ENCODE data around the gene MRPL38. TPM values are rescaled to one million over a fixed set of nuclear protein-coding genes. Genes with fewer than 3 reads are reported as not detected.
A peak's percentile ranks its signal among the peaks of the same experiment; 100 is the strongest.

MRPL38 gene
- total RNA-seq, 5 donors from 2014 or later (not counting 1 experiment from before 2014, with no cell fraction given) = 116 to 170 (median 144) TPM

DNA sequence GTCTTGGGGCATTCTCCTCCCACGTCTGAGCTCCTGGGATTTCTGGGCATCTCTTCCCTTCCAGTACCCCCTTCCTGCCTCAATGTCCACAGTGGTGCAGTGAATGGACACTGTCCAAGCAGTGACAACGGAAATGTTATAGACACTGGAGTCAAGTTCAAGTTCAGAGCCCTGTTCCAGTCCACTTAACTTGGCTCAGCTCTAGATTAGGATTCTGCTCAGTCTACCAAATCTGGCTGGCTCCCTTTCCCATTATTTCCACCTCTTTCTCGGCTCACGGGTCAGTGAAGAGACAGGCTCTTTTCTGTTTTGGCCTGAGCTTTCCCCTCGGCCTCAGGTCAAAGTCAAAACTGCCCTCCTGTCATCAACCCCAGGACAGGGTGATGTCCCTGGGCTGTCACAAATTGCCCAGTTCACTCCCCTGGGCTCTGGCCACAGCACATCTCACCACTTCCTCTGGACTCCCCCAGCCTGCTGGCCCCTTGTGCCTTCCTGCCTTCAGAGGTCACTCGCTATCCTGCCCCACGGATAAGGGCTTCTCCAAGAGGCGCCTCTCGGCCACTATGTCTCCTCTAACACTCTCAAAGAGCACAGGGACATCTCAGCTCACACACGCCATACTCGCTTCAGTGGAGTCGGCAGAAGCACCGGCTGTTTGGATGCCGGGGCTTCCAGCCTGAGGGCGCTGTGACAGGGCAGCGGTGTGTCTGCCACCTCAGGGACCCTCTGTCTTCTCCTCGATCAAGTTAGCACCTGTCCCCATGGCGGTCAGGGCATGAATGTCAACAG is 17.7 kb upstream of the MRPL38 start:
- CTCF ChIA-PET = no interaction called here

DNA sequence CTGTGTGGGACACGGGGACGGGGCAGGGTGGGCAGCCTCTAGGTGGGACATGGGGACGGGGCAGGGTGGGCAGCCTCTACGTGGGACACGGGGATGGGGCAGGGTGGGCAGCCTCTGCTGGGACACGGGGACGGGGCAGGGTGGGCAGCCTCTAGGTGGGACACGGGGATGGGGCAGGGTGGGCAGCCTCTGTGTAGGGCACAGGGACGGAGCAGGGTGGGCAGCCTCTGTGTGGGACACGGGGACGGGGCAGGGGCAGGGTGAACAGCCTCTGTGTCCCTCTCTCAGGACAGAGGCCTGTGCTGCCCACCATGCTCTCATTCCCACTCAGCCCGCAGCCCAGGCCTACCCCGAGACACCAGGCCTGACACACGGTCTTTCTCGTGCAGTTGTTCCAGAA is 16.9 kb upstream of the MRPL38 start:
- no peak overlapping the region for H3K27ac Mint-ChIP-seq
- no peak overlapping the region for H3K4me3 ChIP-seq (ENCODE audit: control insufficient read depth in 1 of 2, extremely low read depth in 1 of 2, low read length in 1 of 2)
- H3K4me1 ChIP-seq (ENCODE audit: control insufficient read depth in 1 of 2, extremely low read depth in 1 of 2, insufficient read depth in 2 of 2, low read length in 2 of 2) = peaks cover 0 to 7% of the 10 kb centered on the region in 2 experiments
- H3K4me1 Mint-ChIP-seq = peaks cover 0 to 4% (median 3%) of the 10 kb centered on the region in 3 donors
- no peaks in the 10 kb centered on the region for H3K9me3 ChIP-seq
- CTCF ChIA-PET = no interaction called here
- no peak overlapping the region for H3K4me3 Mint-ChIP-seq
- H3K27ac ChIP-seq (ENCODE audit: low read length) = no peak overlapping the region
- H3K27me3 ChIP-seq (replicated peaks in 1 of 2; ENCODE audit: control insufficient read depth in 2 of 2, extremely low read depth in 1 of 2, insufficient read depth in 2 of 2, low read length in 1 of 2) = no peaks in the 10 kb centered on the region
- H3K36me3 ChIP-seq (ENCODE audit: control insufficient read depth in 2 of 2, extremely low read depth in 1 of 2, insufficient read depth in 1 of 2, low read length in 1 of 2) = peaks cover 0 to 13% of the 10 kb centered on the region in 2 donors
- no peak for DNase-seq
- no peaks in the 10 kb centered on the region for H3K9me3 Mint-ChIP-seq
- ATAC-seq (replicated peaks in 1 of 4) = no peak
- no peaks in the 10 kb centered on the region for H3K27me3 Mint-ChIP-seq
- peaks cover 4% of the 10 kb centered on the region for H3K36me3 Mint-ChIP-seq
- POLR2A ChIA-PET = no interaction called here
- WGBS (ENCODE audit: insufficient coverage) = 93% methylated on average over 14 of the region's 15 CpGs

More for the DNA sequence above, 17.7 kb upstream of the MRPL38 start:
- WGBS (ENCODE audit: insufficient coverage) = 97% methylated on average over 18 of the region's 18 CpGs
- Histone ChIP-seq H3K27ac (ENCODE audit: low read length) (no peak overlapping the region), H3K36me3 (ENCODE audit: control insufficient read depth in 2 of 2, extremely low read depth in 1 of 2, insufficient read depth in 1 of 2, low read length in 1 of 2) (peaks cover 0 to 13% of the 10 kb centered on the region in 2 donors), H3K4me1 (ENCODE audit: control insufficient read depth in 1 of 2, extremely low read depth in 1 of 2, insufficient read depth in 2 of 2, low read length in 2 of 2) (peaks cover 0 to 6% of the 10 kb centered on the region in 2 experiments), H3K9me3 (no peaks in the 10 kb centered on the region), H3K27me3 (replicated peaks in 1 of 2; ENCODE audit: control insufficient read depth in 2 of 2, extremely low read depth in 1 of 2, insufficient read depth in 2 of 2, low read length in 1 of 2) (no peaks in the 10 kb centered on the region), H3K4me3 (ENCODE audit: control insufficient read depth in 1 of 2, extremely low read depth in 1 of 2, low read length in 1 of 2) (no peak overlapping the region)
- POLR2A ChIA-PET = no interaction called here
- H3K9me3 Mint-ChIP-seq = no peaks in the 10 kb centered on the region
- no peaks in the 10 kb centered on the region for H3K27me3 Mint-ChIP-seq
- H3K27ac Mint-ChIP-seq = no peak overlapping the region
- no peak overlapping the region for H3K4me3 Mint-ChIP-seq
- ATAC-seq (replicated peaks in 1 of 4) (no peak), DNase-seq (no peak)
- no peaks in the 10 kb centered on the region for H3K36me3 Mint-ChIP-seq
- H3K4me1 Mint-ChIP-seq = no peaks in the 10 kb centered on the region

DNA sequence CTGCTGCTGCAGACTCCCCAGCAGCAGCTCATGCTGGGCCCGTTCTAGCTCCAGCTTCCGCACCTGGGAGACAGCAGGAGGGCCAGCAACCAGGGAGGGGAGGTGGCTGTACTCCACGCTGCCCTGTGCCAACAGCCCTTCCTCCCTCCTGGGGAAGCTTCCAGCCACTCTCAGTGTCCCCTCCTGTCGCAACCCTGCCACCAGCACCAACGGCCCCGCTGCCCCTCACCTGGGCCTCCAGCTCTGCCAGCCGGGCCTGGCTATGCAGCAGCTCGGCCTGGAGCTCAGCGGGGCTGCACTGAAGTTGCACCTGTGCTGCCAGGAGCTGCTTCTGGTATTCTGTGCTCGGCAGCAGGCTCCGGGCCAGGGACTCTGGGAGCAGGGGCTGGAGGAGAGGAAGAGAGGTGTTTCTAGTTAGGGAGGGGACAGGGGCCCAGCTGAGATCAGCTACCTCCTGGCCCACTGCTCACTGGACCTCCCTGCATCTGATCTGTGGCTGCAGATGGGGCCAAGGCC is 15.4 kb upstream of the MRPL38 start:
- ATAC-seq (replicated peaks in 1 of 4) (no peak), DNase-seq (no peak)
- no peak overlapping the region for H3K27ac ChIP-seq (ENCODE audit: low read length)
- no peaks in the 10 kb centered on the region for H3K9me3 ChIP-seq
- H3K36me3 ChIP-seq (ENCODE audit: control insufficient read depth in 2 of 2, extremely low read depth in 1 of 2, insufficient read depth in 1 of 2, low read length in 1 of 2) = peaks cover 0 to 13% of the 10 kb centered on the region in 2 donors
- Mint-ChIP-seq H3K4me3 (no peak overlapping the region), H3K36me3 (peaks cover 4% of the 10 kb centered on the region), H3K4me1 (peaks cover 0 to 4% (median 3%) of the 10 kb centered on the region in 3 donors), H3K27me3 (no peaks in the 10 kb centered on the region), H3K9me3 (no peaks in the 10 kb centered on the region), H3K27ac (no peak overlapping the region)
- no peak overlapping the region for H3K4me3 ChIP-seq (ENCODE audit: control insufficient read depth in 1 of 2, extremely low read depth in 1 of 2, low read length in 1 of 2)
- WGBS (ENCODE audit: insufficient coverage) = 94% methylated on average over 9 of the region's 11 CpGs
- H3K4me1 ChIP-seq (ENCODE audit: control insufficient read depth in 1 of 2, extremely low read depth in 1 of 2, insufficient read depth in 2 of 2, low read length in 2 of 2) = peaks cover 0 to 7% of the 10 kb centered on the region in 2 experiments
- POLR2A ChIA-PET = interaction anchor here (0.6 kb wide), 2 partner anchors 117 to 269 kb away, joined by 3 to 4 read pairs; no protein-coding TSS in a partner anchor
- no peaks in the 10 kb centered on the region for H3K27me3 ChIP-seq (replicated peaks in 1 of 2; ENCODE audit: control insufficient read depth in 2 of 2, extremely low read depth in 1 of 2, insufficient read depth in 2 of 2, low read length in 1 of 2)
- CTCF ChIA-PET = interaction anchor here in 1 of 2 donors (0.7 kb wide), 1 partner anchor 1517 kb away, joined by 4 read pairs; no protein-coding TSS in a partner anchor

DNA sequence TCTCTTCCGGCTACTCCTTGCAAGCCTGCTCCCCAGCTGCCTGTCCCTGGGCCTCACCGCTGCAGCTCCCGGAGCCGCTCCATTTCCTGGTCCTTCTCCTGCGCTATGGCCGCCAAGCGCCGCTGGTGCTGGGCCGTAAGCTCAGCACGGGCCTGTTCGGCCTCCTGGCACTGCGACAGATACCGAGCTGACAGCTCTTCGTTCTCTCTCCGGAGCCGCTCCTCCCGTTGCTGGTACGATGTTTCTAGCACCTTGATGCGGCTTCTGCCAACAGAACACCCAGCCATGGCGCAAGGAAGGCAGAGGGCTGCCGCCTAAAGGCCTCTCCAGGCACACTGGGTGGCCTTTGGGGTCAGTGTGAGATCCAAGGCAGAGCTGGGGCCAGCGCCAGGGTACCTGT is 14.9 kb upstream of the MRPL38 start:
- Mint-ChIP-seq H3K4me1 (peaks cover 0 to 4% (median 3%) of the 10 kb centered on the region in 3 donors), H3K36me3 (peaks cover 4% of the 10 kb centered on the region), H3K27me3 (no peaks in the 10 kb centered on the region), H3K4me3 (no peak overlapping the region), H3K27ac (no peak overlapping the region), H3K9me3 (no peaks in the 10 kb centered on the region)
- no peaks in the 10 kb centered on the region for H3K27me3 ChIP-seq (replicated peaks in 1 of 2; ENCODE audit: control insufficient read depth in 2 of 2, extremely low read depth in 1 of 2, insufficient read depth in 2 of 2, low read length in 1 of 2)
- no peak overlapping the region for H3K27ac ChIP-seq (ENCODE audit: low read length)
- no peak for DNase-seq
- H3K9me3 ChIP-seq = no peaks in the 10 kb centered on the region
- POLR2A ChIA-PET = interaction anchor here in 1 of 2 donors (0.6 kb wide), 1 partner anchor 116 kb away, joined by 3 read pairs; no protein-coding TSS in a partner anchor
- WGBS (ENCODE audit: insufficient coverage) = 97% methylated on average over 22 of the region's 22 CpGs
- CTCF ChIA-PET = no interaction called here
- peaks cover 0 to 13% of the 10 kb centered on the region in 2 donors for H3K36me3 ChIP-seq (ENCODE audit: control insufficient read depth in 2 of 2, extremely low read depth in 1 of 2, insufficient read depth in 1 of 2, low read length in 1 of 2)
- H3K4me1 ChIP-seq (ENCODE audit: control insufficient read depth in 1 of 2, extremely low read depth in 1 of 2, insufficient read depth in 2 of 2, low read length in 2 of 2) = peaks cover 0 to 7% of the 10 kb centered on the region in 2 experiments
- no peak for ATAC-seq (replicated peaks in 1 of 4)
- H3K4me3 ChIP-seq (ENCODE audit: control insufficient read depth in 1 of 2, extremely low read depth in 1 of 2, low read length in 1 of 2) = no peak overlapping the region

DNA sequence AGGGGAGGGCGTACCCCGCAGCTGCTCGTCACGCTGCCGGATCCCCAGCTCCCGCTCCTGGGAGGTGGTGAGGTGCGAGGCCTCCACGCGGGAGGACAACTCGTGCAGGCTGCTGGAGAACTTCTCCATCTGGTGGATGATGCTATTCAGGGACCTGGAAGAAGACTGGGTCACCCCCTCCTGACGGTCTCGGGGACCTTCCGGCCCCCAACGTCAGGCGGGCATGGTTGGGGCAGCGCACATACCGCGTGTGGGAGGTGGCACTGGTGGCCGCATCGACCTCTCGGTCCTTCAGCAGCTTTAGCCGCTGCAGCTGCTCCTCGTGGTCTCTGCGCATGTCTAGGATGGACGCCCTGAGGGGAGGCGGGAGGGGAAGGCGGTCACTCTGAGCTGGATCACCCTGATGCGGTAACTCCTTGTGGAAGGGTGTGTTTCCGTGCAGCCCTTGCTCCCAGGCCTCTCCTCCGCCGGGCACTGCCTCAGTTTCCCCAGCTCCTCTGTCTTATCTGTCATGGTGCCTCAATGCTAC is 13.3 kb upstream of the MRPL38 start:
- H3K36me3 Mint-ChIP-seq = peaks cover 8% of the 10 kb centered on the region
- H3K4me1 Mint-ChIP-seq = peaks cover 0 to 4% (median 3%) of the 10 kb centered on the region in 3 donors
- no peak overlapping the region for H3K4me3 Mint-ChIP-seq
- ChIA-PET POLR2A (no interaction called here), CTCF (no interaction called here)
- ATAC-seq (replicated peaks in 1 of 4) = no peak
- peaks cover 0 to 7% of the 10 kb centered on the region in 2 experiments for H3K4me1 ChIP-seq (ENCODE audit: control insufficient read depth in 1 of 2, extremely low read depth in 1 of 2, insufficient read depth in 2 of 2, low read length in 2 of 2)
- no peak overlapping the region for H3K27ac ChIP-seq (ENCODE audit: low read length)
- H3K9me3 Mint-ChIP-seq = no peaks in the 10 kb centered on the region
- no peaks in the 10 kb centered on the region for H3K9me3 ChIP-seq
- no peak for DNase-seq
- 98% methylated on average over 20 of the region's 31 CpGs for WGBS (ENCODE audit: insufficient coverage)
- no peaks in the 10 kb centered on the region for H3K27me3 Mint-ChIP-seq
- H3K27me3 ChIP-seq (replicated peaks in 1 of 2; ENCODE audit: control insufficient read depth in 2 of 2, extremely low read depth in 1 of 2, insufficient read depth in 2 of 2, low read length in 1 of 2) = no peaks in the 10 kb centered on the region
- H3K4me3 ChIP-seq (ENCODE audit: control insufficient read depth in 1 of 2, extremely low read depth in 1 of 2, low read length in 1 of 2) = no peak overlapping the region
- H3K36me3 ChIP-seq (ENCODE audit: control insufficient read depth in 2 of 2, extremely low read depth in 1 of 2, insufficient read depth in 1 of 2, low read length in 1 of 2) = peaks cover 0 to 7% of the 10 kb centered on the region in 2 donors
- H3K27ac Mint-ChIP-seq = no peak overlapping the region

DNA sequence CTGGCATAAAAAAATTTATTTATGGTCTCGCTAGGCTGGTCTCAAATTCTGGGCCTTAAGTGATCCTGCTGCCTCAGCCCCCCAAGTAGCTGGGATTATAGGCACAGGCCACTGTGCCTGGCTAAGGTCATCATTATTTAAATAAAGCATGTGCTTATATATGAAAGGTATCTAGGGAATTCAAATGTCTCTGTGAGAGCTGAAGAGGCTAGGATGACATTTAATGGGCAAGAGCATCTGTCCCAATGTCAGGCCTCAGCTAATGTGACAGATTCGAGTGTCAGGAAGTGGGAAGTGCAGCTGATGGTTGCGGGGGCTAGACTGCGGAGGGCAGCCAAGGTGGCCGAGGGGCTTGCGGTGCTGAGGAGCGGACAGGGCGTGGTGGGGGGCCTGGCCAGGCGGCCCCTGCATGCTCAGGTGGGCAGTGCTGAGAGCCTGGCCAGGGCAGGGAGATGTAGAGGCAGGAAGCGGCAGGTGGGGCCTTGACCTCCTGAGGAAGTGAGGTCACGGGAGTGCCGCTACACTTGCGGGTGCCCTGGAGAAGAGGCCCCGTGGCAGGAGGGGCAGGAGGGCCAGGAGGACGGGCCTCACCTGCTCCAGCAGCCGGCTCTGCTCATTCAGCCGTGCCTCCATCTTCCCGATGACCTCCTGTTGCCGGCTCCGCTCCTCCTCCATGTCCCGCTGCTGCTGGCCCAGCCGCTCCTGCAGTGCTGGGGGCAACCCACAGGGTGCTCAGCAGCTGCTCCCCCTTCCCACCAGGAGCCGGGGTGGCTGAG is 12.6 kb upstream of the MRPL38 start:
- no peaks in the 10 kb centered on the region for H3K9me3 Mint-ChIP-seq
- DNase-seq (no peak), ATAC-seq (replicated peaks in 1 of 4) (peak in 1 of 4 experiments; percentile 16)
- H3K27me3 ChIP-seq (replicated peaks in 1 of 2; ENCODE audit: control insufficient read depth in 2 of 2, extremely low read depth in 1 of 2, insufficient read depth in 2 of 2, low read length in 1 of 2) = no peaks in the 10 kb centered on the region
- no peak overlapping the region for H3K4me3 Mint-ChIP-seq
- no peak overlapping the region for H3K27ac ChIP-seq (ENCODE audit: low read length)
- H3K9me3 ChIP-seq = no peaks in the 10 kb centered on the region
- peaks cover 0 to 4% (median 3%) of the 10 kb centered on the region in 3 donors for H3K4me1 Mint-ChIP-seq
- WGBS (ENCODE audit: insufficient coverage) = 84% methylated on average over 19 of the region's 23 CpGs
- POLR2A ChIA-PET = no interaction called here
- CTCF ChIA-PET = interaction anchor here in 1 of 2 donors (1.1 kb wide), 1 partner anchor 12 kb away, joined by 5 read pairs; the partner anchor contains the start of gene MRPL38
- peaks cover 0 to 9% of the 10 kb centered on the region in 2 donors for H3K36me3 ChIP-seq (ENCODE audit: control insufficient read depth in 2 of 2, extremely low read depth in 1 of 2, insufficient read depth in 1 of 2, low read length in 1 of 2)
- peak overlapping the region in 1 of 2 donors; percentile 45 for H3K27ac Mint-ChIP-seq
- H3K27me3 Mint-ChIP-seq = no peaks in the 10 kb centered on the region
- H3K36me3 Mint-ChIP-seq = peaks cover 8% of the 10 kb centered on the region
- H3K4me3 ChIP-seq (ENCODE audit: control insufficient read depth in 1 of 2, extremely low read depth in 1 of 2, low read length in 1 of 2) = no peak overlapping the region
- H3K4me1 ChIP-seq (ENCODE audit: control insufficient read depth in 1 of 2, extremely low read depth in 1 of 2, insufficient read depth in 2 of 2, low read length in 2 of 2) = peaks cover 0 to 7% of the 10 kb centered on the region in 2 experiments
